Stomach (tissue), 9 donors: Measurements from ENCODE around the gene DNAH11. TPM values are rescaled to one million over a fixed set of nuclear protein-coding genes. Genes with fewer than 3 reads are reported as not detected.
"Not testable (repeated sequence)": the region's sequence is repeated elsewhere in the genome, so short reads cannot be mapped to it uniquely, and the experiment has no call there.

Experiments
- DNase-seq, 2 donors: peaks; one replicate each; pipeline versions ENCODE4 v3.0.0 to v3.0.0-alpha.2; 2013 to 2019
- H3K27ac ChIP-seq, 5 donors: fragments of 200-600 bp in 4 of 5; sonication (generic) in 4 of 5; one replicate each; pipeline ENCODE4 v1.5.1; 2013 to 2019; ENCODE audit warnings: mild to moderate bottlenecking in 1 of 5, moderate library complexity in 1 of 5
- H3K27me3 ChIP-seq, 3 donors: fragments of 200-600 bp; sonication (generic); one replicate each; pipeline ENCODE4 v1.5.1; 2017 to 2019; ENCODE audit warnings: mixed run types in 1 of 3
- H3K36me3 ChIP-seq, 4 donors: fragments of 200-600 bp; sonication (generic); 1 replicate in 3 of 4; 2 replicates in 1 of 4; pipeline ENCODE4 v1.5.1; 2016 to 2019
- H3K4me1 ChIP-seq, 4 donors: fragments of 200-600 bp; sonication (generic); one replicate each; pipeline ENCODE4 v1.5.1; 2016 to 2019
- H3K4me3 ChIP-seq, 4 donors: fragments of 200-600 bp; sonication (generic) in 3 of 4; one replicate each; pipeline ENCODE4 v1.5.1; 2016 to 2019; ENCODE audit warnings: mild to moderate bottlenecking in 1 of 4
- H3K9me3 ChIP-seq, 4 donors: fragments of 200-600 bp; sonication (generic); one replicate each; pipeline ENCODE4 v1.5.1; 2016 to 2019
- CTCF ChIP-seq, 7 experiments: fragments of 450-650 bp in 4 of 7; fragments of 200-600 bp in 3 of 7; sonication (generic) in 3 of 7; IDR thresholded peaks; one replicate each; pipeline ENCODE4 v1.5.1; 2016 to 2019; ENCODE audit warnings: antibody characterized with exemption in 7 of 7, control low read depth in 2 of 7, mild to moderate bottlenecking in 1 of 7
- EP300 ChIP-seq: sonication (generic); formaldehyde crosslinking; IDR thresholded peaks from one replicate; pipeline ENCODE4 v1.6.1; 2017; ENCODE audit warnings: antibody characterized with exemption
- POLR2A ChIP-seq, 4 donors: fragments of 450-650 bp; IDR thresholded peaks; one replicate each; pipeline ENCODE4 v1.6.1; 2016; ENCODE audit warnings: antibody characterized with exemption in 4 of 4, control low read depth in 2 of 4, mild to moderate bottlenecking in 1 of 4, moderate library complexity in 1 of 4
- POLR2AphosphoS5 ChIP-seq, 3 donors: sonication (generic); formaldehyde crosslinking; IDR thresholded peaks; one replicate each; pipeline ENCODE4 v1.6.1; 2016; ENCODE audit warnings: antibody characterized with exemption in 3 of 3
- WGBS, 5 donors: extraction: QIAGEN DNeasy Blood & Tissue Kit in 3 of 5; methylation state at CpG; one replicate each; pipeline versions ENCODE4 v1.1.5 to v1.1.7; 2013 to 2018; 5-methylcytosine and 5-hydroxymethylcytosine counted together
- intact Hi-C: fragments of 100-400 bp; cut with DNase I; formaldehyde crosslinking; loops from one replicate; pipeline ENCODE4 v1.15.1; 2023; ENCODE audit warnings: low total_unique reads
- polyA plus RNA-seq, 3 donors: library from polyadenylated mRNA; stranded (reverse); fragments of 200-250 nt; gene quantifications; one replicate each; pipeline ENCODE4 v1.2.3, GENCODE V29; 2013
- total RNA-seq, 5 donors: library from RNA; depleted of rRNA; stranded (reverse); fragments of >200 nt; gene quantifications; one replicate each; pipeline versions ENCODE4 v1.1.0 to v1.2.3, GENCODE V29; 2014 to 2016
- donor health status: healthy with polysubstance abuse.
- donor health status: Bipolar disorder and iron deficiency.
- donor health status: healthy.

Gene DNAH11
- total and polyA plus RNA-seq, 8 donors, result under 0.01 to 2.6 (median 0.45) TPM; not detected in 1

GRCh38 chr7:21867816-21868575 lies 325.2 kb downstream of the DNAH11 start:
- Histone ChIP-seq H3K27me3 (no peaks in the 10 kb centered on the region), H3K27ac (no peak overlapping the region), H3K36me3 (no peaks in the 10 kb centered on the region), H3K9me3 (no peaks in the 10 kb centered on the region), H3K4me1 (no peaks in the 10 kb centered on the region), H3K4me3 (no peak overlapping the region)
- 67 to 81% (median 76%) methylated on average over 8 of the region's 8 CpGs for whole genome bisulfite sequencing, 5 donors
- peak in 1 of 2 donors; percentile 12 for DNase-seq
- TF ChIP-seq EP300 (no peak), CTCF (IDR thresholded peaks at IDR 0.05) (no peak), POLR2AphosphoS5 (IDR thresholded peaks at IDR 0.05) (no peak), POLR2A (IDR thresholded peaks at IDR 0.05) (no peak)
- intact Hi-C loops, result no loop called here

- 41 to 62% (median 59%) methylated on average over 3 of the region's 3 CpGs for WGBS, 5 donors
These were observed 325.7 kb downstream of the DNAH11 start for GRCh38 chr7:21868576-21868850.

GRCh38 chr7:21869785-21870402 lies 327.1 kb downstream of the DNAH11 start:
- Histone ChIP-seq H3K4me3 (no peak overlapping the region), H3K27me3 (no peaks in the 10 kb centered on the region), H3K27ac (no peak overlapping the region), H3K36me3 (peaks cover 0 to 5% (median 0%) of the 10 kb centered on the region in 4 donors), H3K9me3 (no peaks in the 10 kb centered on the region), H3K4me1 (no peaks in the 10 kb centered on the region)
- intact Hi-C loops, result no loop called here
- TF ChIP-seq EP300 (no peak), CTCF (IDR thresholded peaks at IDR 0.05) (no peak), POLR2A (IDR thresholded peaks at IDR 0.05) (no peak), POLR2AphosphoS5 (IDR thresholded peaks at IDR 0.05) (no peak)
- peak in 1 of 2 donors; percentile 49 for DNase-seq
- WGBS, 5 donors, result 43 to 61% (median 52%) methylated on average over 5 of the region's 5 CpGs

More at GRCh38 chr7:21868576-21868850, 325.7 kb downstream of the DNAH11 start:
- no peak overlapping the region for H3K4me3 ChIP-seq
- no peaks in the 10 kb centered on the region for H3K4me1 ChIP-seq
- no peak overlapping the region for H3K27ac ChIP-seq
- TF ChIP-seq POLR2A (IDR thresholded peaks at IDR 0.05) (no peak), CTCF (IDR thresholded peaks at IDR 0.05) (no peak), EP300 (no peak), POLR2AphosphoS5 (IDR thresholded peaks at IDR 0.05) (no peak)
- H3K36me3 ChIP-seq, result no peaks in the 10 kb centered on the region
- intact Hi-C loops, result no loop called here
- H3K9me3 ChIP-seq, result no peaks in the 10 kb centered on the region
- H3K27me3 ChIP-seq, result no peaks in the 10 kb centered on the region
- DNase-seq, result no peak

GRCh38 chr7:21883069-21883468 lies 340.2 kb downstream of the DNAH11 start:
- H3K36me3 ChIP-seq, result no peaks in the 10 kb centered on the region
- no peak for DNase-seq
- intact Hi-C loops, result no loop called here
- 93 to 96% (median 94%) methylated on average over 3 of the region's 3 CpGs for WGBS, 5 donors
- H3K4me1 ChIP-seq, result no peaks in the 10 kb centered on the region
- no peaks in the 10 kb centered on the region for H3K9me3 ChIP-seq
- H3K27me3 ChIP-seq, result no peaks in the 10 kb centered on the region
- no peak for TF ChIP-seq POLR2AphosphoS5 (IDR thresholded peaks at IDR 0.05)
- TF ChIP-seq POLR2A (IDR thresholded peaks at IDR 0.05), result no peak
- no peak for TF ChIP-seq CTCF (IDR thresholded peaks at IDR 0.05)
- no peak for TF ChIP-seq EP300
- no peak overlapping the region for H3K4me3 ChIP-seq
- H3K27ac ChIP-seq, result no peak overlapping the region

- 84 to 100% (median 96%) methylated on average over 2 of the region's 2 CpGs for WGBS, 5 donors
- H3K27me3 ChIP-seq, DNase-seq, H3K4me3 ChIP-seq, intact Hi-C loops, H3K9me3 ChIP-seq, H3K36me3 ChIP-seq, H3K4me1 ChIP-seq, H3K27ac ChIP-seq: not testable (repeated sequence)
These were observed 340.7 kb downstream of the DNAH11 start for GRCh38 chr7:21883501-21883900.
